Mesenchymal stem cell (in vitro differentiated cells and primary cell): ENCODE data around the gene STXBP4.
"Not testable (repeated sequence)": the region's sequence is repeated elsewhere in the genome, so short reads cannot be mapped to it uniquely, and the experiment has no call there.

Source experiments
- DNase-seq: peaks from one replicate; pipeline ENCODE4 v3.0.0-alpha.2; 2013
- H2AFZ ChIP-seq: one replicate; pipeline ENCODE4 v1.6.1; 2013; ENCODE audit warnings: low read depth, mild to moderate bottlenecking, control low read depth, inconsistent platforms, low read length, moderate library complexity
- H2AK5ac ChIP-seq: 2 replicates; pipeline ENCODE4 v1.6.1; 2013; ENCODE audit warnings: low read length, moderate library complexity, mild to moderate bottlenecking, inconsistent platforms; ENCODE audit not compliant: severe bottlenecking
- H2BK120ac ChIP-seq: one replicate; pipeline ENCODE4 v1.6.1; 2013; ENCODE audit warnings: low read depth, mild to moderate bottlenecking, inconsistent platforms, low read length, moderate library complexity
- H2BK12ac ChIP-seq, 2 experiments: one replicate each; pipeline ENCODE4 v1.6.1; 2013; ENCODE audit warnings: inconsistent platforms in 2 of 2, low read length in 2 of 2, mild to moderate bottlenecking in 2 of 2, moderate library complexity in 2 of 2, control low read depth in 1 of 2
- H2BK15ac ChIP-seq: one replicate; pipeline ENCODE4 v1.6.1; 2013; ENCODE audit warnings: mild to moderate bottlenecking, low read depth, inconsistent platforms; ENCODE audit not compliant: poor library complexity, severe bottlenecking
- H2BK5ac ChIP-seq: 2 replicates; pipeline ENCODE4 v1.6.1; 2013; ENCODE audit warnings: low read depth, mild to moderate bottlenecking, low read length, control low read depth, inconsistent platforms; ENCODE audit not compliant: poor library complexity, severe bottlenecking
- H3K14ac ChIP-seq, 2 experiments: one replicate each; pipeline ENCODE4 v1.6.1; 2013; ENCODE audit warnings: inconsistent platforms in 2 of 2, low read length in 2 of 2, control low read depth in 1 of 2, mild to moderate bottlenecking in 1 of 2, moderate library complexity in 1 of 2
- H3K18ac ChIP-seq, 2 experiments: one replicate each; pipeline ENCODE4 v1.6.1; 2013; ENCODE audit warnings: inconsistent platforms in 2 of 2, low read length in 2 of 2, control low read depth in 1 of 2, low read depth in 1 of 2, mild to moderate bottlenecking in 1 of 2
- H3K23ac ChIP-seq, 2 experiments: one replicate each; pipeline ENCODE4 v1.6.1; 2013; ENCODE audit warnings: inconsistent platforms in 2 of 2, low read length in 2 of 2, mild to moderate bottlenecking in 2 of 2, moderate library complexity in 2 of 2, control low read depth in 1 of 2
- H3K27ac ChIP-seq: 2 replicates; pipeline ENCODE4 v1.5.1; 2013; ENCODE audit warnings: mild to moderate bottlenecking, moderate library complexity, low read length, control low read depth, inconsistent platforms; ENCODE audit not compliant: poor library complexity, severe bottlenecking
- H3K27me3 ChIP-seq, 2 experiments: 2 replicates each; pipeline versions ENCODE4 v1.6.1 to v1.7.0; 2013; ENCODE audit warnings: low read length in 2 of 2, mild to moderate bottlenecking in 2 of 2, moderate library complexity in 2 of 2, control low read depth in 1 of 2, inconsistent platforms in 1 of 2; ENCODE audit not compliant: control insufficient read depth in 1 of 2, insufficient read depth in 1 of 2
- H3K36me3 ChIP-seq, 2 experiments: 2 replicates each; pipeline versions ENCODE4 v1.6.1 to v1.7.0; 2013; ENCODE audit warnings: low read length in 2 of 2, control low read depth in 1 of 2, inconsistent platforms in 1 of 2, low read depth in 1 of 2, mild to moderate bottlenecking in 1 of 2; ENCODE audit not compliant: insufficient read depth in 2 of 2, control insufficient read depth in 1 of 2
- H3K4ac ChIP-seq, 2 experiments: one replicate each; pipeline ENCODE4 v1.6.1; 2013; ENCODE audit warnings: inconsistent platforms in 2 of 2, low read length in 2 of 2, mild to moderate bottlenecking in 2 of 2, moderate library complexity in 2 of 2, control low read depth in 1 of 2, low read depth in 1 of 2
- H3K4me1 ChIP-seq: 2 replicates; pipeline ENCODE4 v1.6.1; 2013; ENCODE audit warnings: low read depth, low read length, control low read depth; ENCODE audit not compliant: control insufficient read depth, insufficient read depth
- H3K4me2 ChIP-seq: 2 replicates; pipeline ENCODE4 v1.6.1; 2013; ENCODE audit warnings: low read length, mild to moderate bottlenecking, inconsistent platforms; ENCODE audit not compliant: poor library complexity, severe bottlenecking
- H3K4me3 ChIP-seq, 2 experiments: 2 replicates each; pipeline versions ENCODE4 v1.5.1 to v1.7.0; 2013; ENCODE audit warnings: low read length in 2 of 2, mild to moderate bottlenecking in 2 of 2, control low read depth in 1 of 2, low read depth in 1 of 2; ENCODE audit not compliant: insufficient read depth in 1 of 2
- H3K79me1 ChIP-seq: replicated peaks from 2 replicates; pipeline ENCODE4 v1.6.1; 2013; ENCODE audit warnings: mild to moderate bottlenecking, control low read depth, low read length, inconsistent platforms; ENCODE audit not compliant: poor library complexity, severe bottlenecking
- H3K9ac ChIP-seq: 2 replicates; pipeline ENCODE4 v1.7.0; 2013; ENCODE audit warnings: mild to moderate bottlenecking, low read length, moderate library complexity
- H3K9me3 ChIP-seq: 2 replicates; pipeline ENCODE4 v1.7.0; 2013; ENCODE audit warnings: mild to moderate bottlenecking, low read length; ENCODE audit not compliant: control insufficient read depth
- H4K8ac ChIP-seq: one replicate; pipeline ENCODE4 v1.6.1; 2013; ENCODE audit warnings: inconsistent platforms, mild to moderate bottlenecking, low read length, moderate library complexity
- H4K91ac ChIP-seq: one replicate; pipeline ENCODE4 v1.6.1; 2013; ENCODE audit warnings: mild to moderate bottlenecking, low read length, inconsistent platforms
- WGBS: methylation state at CpG from one replicate; pipeline ENCODE4 v1.1.7; 2013; ENCODE audit warnings: mixed read lengths; 5-methylcytosine and 5-hydroxymethylcytosine counted together

STXBP4 gene

DNA sequence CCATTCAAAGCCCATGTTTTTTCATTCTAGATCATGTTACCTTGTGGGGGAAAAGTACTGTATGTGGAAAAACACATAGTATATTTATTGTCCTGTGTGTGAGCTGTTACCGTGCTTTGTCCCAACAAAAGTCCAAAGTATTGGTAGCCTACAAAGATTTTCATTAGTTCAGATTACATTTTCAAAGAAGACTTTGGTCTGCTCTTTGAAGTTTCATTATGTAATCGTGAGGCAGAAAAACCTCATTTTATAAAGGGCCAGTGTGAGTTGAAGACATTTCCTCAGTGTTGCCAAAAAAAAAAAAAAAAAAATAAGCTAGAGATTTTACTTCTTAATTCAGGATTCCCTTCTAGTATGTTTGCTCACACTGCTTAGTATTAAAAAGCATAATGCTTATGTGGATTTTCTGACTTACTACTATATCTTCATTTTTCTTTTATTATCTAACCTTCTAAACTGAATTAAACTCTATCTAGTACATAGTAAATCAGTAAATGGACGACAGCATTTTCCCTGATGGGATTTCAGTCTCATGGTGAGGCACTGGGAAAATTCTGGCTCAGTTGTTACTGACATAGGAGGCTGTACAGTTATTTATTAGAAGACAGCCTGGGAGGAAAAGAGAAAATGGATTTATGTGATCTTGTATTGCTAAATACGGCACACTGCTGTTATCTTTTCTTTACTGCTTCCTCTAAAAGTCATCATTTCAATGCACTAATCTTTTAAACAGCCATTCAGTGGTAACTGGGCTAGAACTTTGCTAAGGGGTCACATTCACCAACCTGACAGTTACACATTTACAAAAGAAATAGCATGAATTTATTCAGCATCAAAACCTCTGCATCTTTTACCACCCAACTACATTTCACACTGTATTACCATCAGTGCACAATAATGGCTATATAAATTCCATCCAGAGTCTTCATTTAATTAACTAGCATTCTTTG lies 100.6 kb downstream of the STXBP4 start:
- no peak overlapping the region for H4K91ac ChIP-seq
- no peak overlapping the region for H3K9ac ChIP-seq
- H3K79me1 ChIP-seq = no peaks in the 10 kb centered on the region
- no peak overlapping the region for H3K4ac ChIP-seq
- no peaks in the 10 kb centered on the region for H3K27me3 ChIP-seq
- no peak for DNase-seq
- H2AFZ ChIP-seq = no peak overlapping the region
- H2AK5ac ChIP-seq = no peak overlapping the region
- H3K9me3 ChIP-seq = no peaks in the 10 kb centered on the region
- H2BK120ac ChIP-seq = no peak overlapping the region
- H3K4me1 ChIP-seq = no peaks in the 10 kb centered on the region
- no peak overlapping the region for H3K4me2 ChIP-seq
- H3K27ac ChIP-seq = no peak overlapping the region
- no peak overlapping the region for H2BK15ac ChIP-seq
- H3K14ac ChIP-seq = no peak overlapping the region
- WGBS = 63% methylated on average over 2 of the region's 4 CpGs
- H4K8ac ChIP-seq = no peak overlapping the region
- H3K36me3 ChIP-seq = no peaks in the 10 kb centered on the region
- no peak overlapping the region for H3K23ac ChIP-seq
- no peak overlapping the region for H2BK5ac ChIP-seq
- no peak overlapping the region for H3K18ac ChIP-seq
- no peak overlapping the region for H3K4me3 ChIP-seq
- H2BK12ac ChIP-seq = no peak overlapping the region

- Histone ChIP-seq H2AK5ac (no peak overlapping the region), H3K23ac (no peak overlapping the region), H3K27ac (no peak overlapping the region), H3K9ac (no peak overlapping the region), H3K14ac (no peak overlapping the region), H2AFZ (no peak overlapping the region), H3K4me2 (no peak overlapping the region), H2BK15ac (no peak overlapping the region), H4K91ac (no peak overlapping the region), H3K36me3 (no peaks in the 10 kb centered on the region), H2BK120ac (no peak overlapping the region), H2BK5ac (no peak overlapping the region), H3K4me1 (no peaks in the 10 kb centered on the region), H3K9me3 (no peaks in the 10 kb centered on the region), H4K8ac (no peak overlapping the region), H3K4ac (no peak overlapping the region), H2BK12ac (no peak overlapping the region), H3K27me3 (no peaks in the 10 kb centered on the region), H3K79me1 (no peaks in the 10 kb centered on the region), H3K18ac (no peak overlapping the region), H3K4me3 (no peak overlapping the region)
- no peak for DNase-seq
These were observed 101.5 kb downstream of the STXBP4 start for GRCh38 chr17:55069983-55070529.

- Histone ChIP-seq H2BK15ac (no peak overlapping the region), H3K27ac (no peak overlapping the region), H3K4ac (no peak overlapping the region), H2BK5ac (no peak overlapping the region), H3K9ac (no peak overlapping the region), H4K8ac (no peak overlapping the region), H2AK5ac (no peak overlapping the region), H4K91ac (no peak overlapping the region), H3K4me3 (no peak overlapping the region), H2BK120ac (no peak overlapping the region), H3K36me3 (no peaks in the 10 kb centered on the region), H2AFZ (no peak overlapping the region), H3K79me1 (no peaks in the 10 kb centered on the region), H3K23ac (no peak overlapping the region), H3K4me1 (no peaks in the 10 kb centered on the region), H3K9me3 (no peaks in the 10 kb centered on the region), H3K18ac (no peak overlapping the region), H3K14ac (no peak overlapping the region), H2BK12ac (no peak overlapping the region), H3K4me2 (no peak overlapping the region), H3K27me3 (no peaks in the 10 kb centered on the region)
- DNase-seq = peak; percentile 13
- WGBS = 95% methylated on average over 3 of the region's 4 CpGs
These were observed 104.3 kb downstream of the STXBP4 start for GRCh38 chr17:55072898-55073297.

GRCh38 chr17:55073467-55073866 lies 104.9 kb downstream of the STXBP4 start:
- DNase-seq, H3K4me3 ChIP-seq, H3K9me3 ChIP-seq, H3K4me1 ChIP-seq, H3K14ac ChIP-seq, H4K8ac ChIP-seq, H4K91ac ChIP-seq, H2BK12ac ChIP-seq, H3K18ac ChIP-seq, H2AFZ ChIP-seq, H3K23ac ChIP-seq, H2BK5ac ChIP-seq, H2BK120ac ChIP-seq, H3K79me1 ChIP-seq, H3K4me2 ChIP-seq, H3K36me3 ChIP-seq, H3K27me3 ChIP-seq, H2BK15ac ChIP-seq, H3K4ac ChIP-seq, H3K27ac ChIP-seq, H3K9ac ChIP-seq, H2AK5ac ChIP-seq: not testable (repeated sequence)
- WGBS = 96% methylated on average over 3 of the region's 4 CpGs
